ENCODE data around the gene SLC4A5.
"Not testable (repeated sequence)": the region's sequence is repeated elsewhere in the genome, so short reads cannot be mapped to it uniquely, and the experiment has no call there.

DNA sequence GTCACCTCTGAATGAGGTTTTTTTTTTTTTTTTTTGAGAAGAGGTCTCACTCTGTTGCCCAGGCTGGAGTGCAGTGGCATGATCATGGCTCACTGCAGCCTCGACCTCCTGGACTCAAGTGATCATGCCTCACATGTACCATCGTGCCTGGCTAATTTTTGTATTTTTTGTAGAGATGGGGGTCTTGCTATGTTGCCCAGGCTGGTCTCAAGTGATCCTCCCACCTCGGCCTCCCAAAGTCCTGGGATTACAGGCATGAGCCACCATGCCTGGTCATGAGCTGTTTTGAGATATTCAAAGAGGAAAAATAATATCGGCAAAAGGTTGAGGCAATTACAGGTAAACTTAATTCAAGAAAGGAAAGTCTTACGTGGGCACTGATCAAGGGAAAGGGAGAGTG, 113.4 kb downstream of the SLC4A5 start:
- not testable (repeated sequence) for TF ChIP-seq POLR2A (IDR thresholded peaks at IDR 0.05); POLR2AphosphoS5 (IDR thresholded peaks at IDR 0.05; ENCODE audit: insufficient read depth in 1 of 2, low read depth in 1 of 2)
